GM18507 (cell line): ENCODE measurements around the gene URI1.
A peak's percentile ranks its signal among the peaks of the same experiment; 100 is the strongest.
"Not testable (repeated sequence)": the region's sequence is repeated elsewhere in the genome, so short reads cannot be mapped to it uniquely, and the experiment has no call there.

Experiments
- DNase-seq: peaks from one replicate; pipeline ENCODE4 v3.0.0; 2011; ENCODE audit warnings: low read depth; ENCODE audit not compliant: insufficient read length; ENCODE audit errors: extremely low spot score
- FAIRE-seq: peaks from 2 replicates; lab custom pipeline; 2011; peaks lifted over from hg19 to GRCh38; lab: Jason Lieb, UNC

URI1 gene

GRCh38 chr19:30009013-30009412 lies 67.0 kb downstream of the URI1 start:
- peak; percentile 38 for FAIRE-seq

GRCh38 chr19:30011051-30011578 lies 69.1 kb downstream of the URI1 start:
- FAIRE-seq (no peak), DNase-seq (no peak)

More at GRCh38 chr19:30009013-30009412, 67.0 kb downstream of the URI1 start:
- DNase-seq = no peak

- FAIRE-seq = no peak
- DNase-seq = no peak
Observed at GRCh38 chr19:30014770-30015169, 72.7 kb downstream of the URI1 start.

- FAIRE-seq = peak; percentile 75
- no peak for DNase-seq
Observed at GRCh38 chr19:30017172-30017571, 75.1 kb downstream of the URI1 start.

GRCh38 chr19:30020189-30020588 lies 78.2 kb downstream of the URI1 start:
- FAIRE-seq (no peak), DNase-seq (no peak)

GRCh38 chr19:30022659-30023058 lies 80.6 kb downstream of the URI1 start:
- FAIRE-seq (no peak), DNase-seq (no peak)

GRCh38 chr19:30023330-30023729 lies 81.3 kb downstream of the URI1 start:
- no peak for FAIRE-seq

GRCh38 chr19:30024091-30024490 lies 82.1 kb downstream of the URI1 start:
- no peak for DNase-seq

More at GRCh38 chr19:30023330-30023729, 81.3 kb downstream of the URI1 start:
- no peak for DNase-seq

GRCh38 chr19:30026933-30027332 lies 84.9 kb downstream of the URI1 start:
- DNase-seq (no peak), FAIRE-seq (no peak)

More at GRCh38 chr19:30024091-30024490, 82.1 kb downstream of the URI1 start:
- no peak for FAIRE-seq

GRCh38 chr19:30028118-30028991 lies 86.3 kb downstream of the URI1 start:
- FAIRE-seq = no peak
- DNase-seq = no peak

GRCh38 chr19:30028992-30029343 lies 86.9 kb downstream of the URI1 start:
- DNase-seq (no peak), FAIRE-seq (no peak)

- FAIRE-seq (peak; percentile 86), DNase-seq (no peak)
Observed at GRCh38 chr19:30029721-30030510, 87.9 kb downstream of the URI1 start.

- FAIRE-seq = no peak
- DNase-seq = no peak
Observed at GRCh38 chr19:30034321-30034720, 92.3 kb downstream of the URI1 start.

GRCh38 chr19:30036154-30037129 lies 94.4 kb downstream of the URI1 start:
- FAIRE-seq (no peak), DNase-seq (no peak)

- DNase-seq = no peak
- FAIRE-seq = no peak
Observed at GRCh38 chr19:30037835-30038234, 95.8 kb downstream of the URI1 start.

- not testable (repeated sequence) for FAIRE-seq, DNase-seq
Observed at GRCh38 chr19:30041931-30042330, 99.9 kb downstream of the URI1 start.

- FAIRE-seq, DNase-seq: not testable (repeated sequence)
Observed at GRCh38 chr19:30043008-30043407, 101.0 kb downstream of the URI1 start.

- FAIRE-seq = no peak
- no peak for DNase-seq
Observed at GRCh38 chr19:30044273-30045248, 102.5 kb downstream of the URI1 start.
